Stimulated activated CD4-positive, alpha-beta T cell treated with anti-CD3 and anti-CD28 coated beads, TNF-alpha, amount 100 ng/mL, for 4 hours (primary cell): Measurements from ENCODE around the gene IL7R.

ENCODE experiments used
- DNase-seq, 3 experiments: peaks; one replicate each; pipeline ENCODE4 v3.0.0-alpha.2; 2020; ENCODE audit warnings: low read depth in 3 of 3

The IL7R gene, protein sequence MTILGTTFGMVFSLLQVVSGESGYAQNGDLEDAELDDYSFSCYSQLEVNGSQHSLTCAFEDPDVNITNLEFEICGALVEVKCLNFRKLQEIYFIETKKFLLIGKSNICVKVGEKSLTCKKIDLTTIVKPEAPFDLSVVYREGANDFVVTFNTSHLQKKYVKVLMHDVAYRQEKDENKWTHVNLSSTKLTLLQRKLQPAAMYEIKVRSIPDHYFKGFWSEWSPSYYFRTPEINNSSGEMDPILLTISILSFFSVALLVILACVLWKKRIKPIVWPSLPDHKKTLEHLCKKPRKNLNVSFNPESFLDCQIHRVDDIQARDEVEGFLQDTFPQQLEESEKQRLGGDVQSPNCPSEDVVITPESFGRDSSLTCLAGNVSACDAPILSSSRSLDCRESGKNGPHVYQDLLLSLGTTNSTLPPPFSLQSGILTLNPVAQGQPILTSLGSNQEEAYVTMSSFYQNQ

DNA sequence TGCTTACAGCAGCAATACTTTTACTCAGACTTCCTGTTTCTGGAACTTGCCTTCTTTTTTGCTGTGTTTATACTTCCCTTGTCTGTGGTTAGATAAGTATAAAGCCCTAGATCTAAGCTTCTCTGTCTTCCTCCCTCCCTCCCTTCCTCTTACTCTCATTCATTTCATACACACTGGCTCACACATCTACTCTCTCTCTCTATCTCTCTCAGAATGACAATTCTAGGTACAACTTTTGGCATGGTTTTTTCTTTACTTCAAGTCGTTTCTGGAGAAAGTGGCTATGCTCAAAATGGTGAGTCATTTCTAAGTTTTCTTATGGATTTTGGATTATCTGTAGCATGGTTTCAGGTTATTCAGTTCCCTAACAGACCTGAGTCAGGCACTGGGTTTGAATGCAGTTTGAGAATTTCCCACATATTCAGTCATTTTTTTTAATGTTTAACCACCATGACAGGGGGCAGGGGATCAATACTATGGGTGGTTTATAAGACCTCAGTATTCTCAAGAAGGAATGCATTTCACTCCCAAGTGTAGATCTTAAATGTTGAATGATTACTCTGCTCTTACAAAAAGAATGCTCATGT, at the start of gene IL7R:
TSS of gene IL7R (plus strand) at position 127 of the 587 bp plus-strand sequence. CDS start at position 214, 87 bp downstream.
- no peak for DNase-seq

DNA sequence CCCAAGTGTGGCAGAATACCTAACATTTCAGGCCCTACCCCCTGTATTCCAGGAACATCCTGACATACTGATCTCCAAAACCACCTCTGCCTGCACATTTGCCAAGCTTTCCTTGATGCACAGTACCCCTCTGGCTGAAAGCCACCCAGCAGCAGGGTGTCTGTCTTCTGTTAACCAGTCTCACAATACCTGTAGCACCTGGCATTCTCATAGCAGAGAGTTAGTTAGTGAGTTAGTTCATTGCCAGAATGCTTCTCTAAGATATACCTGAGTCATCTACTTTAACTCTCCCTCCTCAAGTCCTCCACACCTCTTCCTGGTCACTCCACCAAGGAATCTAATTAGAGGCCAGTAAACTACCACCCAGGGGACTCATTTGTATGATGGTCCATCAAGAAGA, 46.1 kb upstream of the IL7R start:
- DNase-seq = no peak

DNA sequence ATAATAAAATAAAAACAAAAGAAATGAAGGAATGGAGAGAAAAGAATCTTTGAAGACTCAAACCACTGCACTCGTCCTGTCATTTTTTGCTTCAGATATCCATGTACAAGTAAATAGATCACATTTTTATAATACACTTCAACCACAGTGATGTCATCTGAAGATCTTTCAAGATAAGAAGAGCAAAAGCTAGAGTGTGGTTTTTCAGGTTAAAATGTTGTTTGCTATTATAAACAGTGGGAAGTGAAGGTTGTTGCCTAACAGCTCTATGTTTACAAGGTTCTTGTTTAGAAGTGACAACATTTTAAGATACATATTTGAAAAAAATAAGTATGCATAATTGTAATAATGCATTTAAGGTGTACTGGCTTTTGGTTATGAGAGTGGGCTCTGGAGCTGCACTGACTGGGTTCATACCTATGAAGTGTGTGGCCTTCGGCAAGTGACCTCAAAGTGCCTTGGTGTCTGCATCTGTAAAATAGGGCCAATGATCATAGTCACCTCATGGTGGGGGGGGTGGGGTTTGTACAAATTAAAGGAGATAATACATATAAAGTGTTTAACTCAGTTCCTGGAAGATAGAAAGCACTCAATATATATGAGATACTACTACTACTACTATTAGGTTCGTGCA, 45.5 kb upstream of the IL7R start:
- no peak for DNase-seq

DNA sequence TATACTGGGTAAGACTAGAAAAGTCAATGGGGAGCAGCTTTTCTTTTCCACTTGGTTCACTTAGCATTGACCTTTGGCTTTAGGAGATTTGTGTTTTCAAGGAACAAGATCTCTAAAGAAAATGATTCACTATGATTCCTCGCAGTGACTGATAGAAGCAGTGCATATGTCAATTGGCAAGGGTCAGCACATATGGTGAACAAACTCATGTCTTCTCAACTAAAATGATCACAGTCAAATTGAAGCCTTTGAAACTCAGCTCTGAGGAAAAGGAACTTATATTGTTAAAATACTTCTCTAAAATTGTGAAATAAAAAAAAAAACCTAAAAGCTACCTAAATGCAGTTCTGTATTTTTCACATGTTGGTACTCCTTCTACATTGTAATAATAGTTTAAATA, 43.2 kb upstream of the IL7R start:
- DNase-seq = no peak

DNA sequence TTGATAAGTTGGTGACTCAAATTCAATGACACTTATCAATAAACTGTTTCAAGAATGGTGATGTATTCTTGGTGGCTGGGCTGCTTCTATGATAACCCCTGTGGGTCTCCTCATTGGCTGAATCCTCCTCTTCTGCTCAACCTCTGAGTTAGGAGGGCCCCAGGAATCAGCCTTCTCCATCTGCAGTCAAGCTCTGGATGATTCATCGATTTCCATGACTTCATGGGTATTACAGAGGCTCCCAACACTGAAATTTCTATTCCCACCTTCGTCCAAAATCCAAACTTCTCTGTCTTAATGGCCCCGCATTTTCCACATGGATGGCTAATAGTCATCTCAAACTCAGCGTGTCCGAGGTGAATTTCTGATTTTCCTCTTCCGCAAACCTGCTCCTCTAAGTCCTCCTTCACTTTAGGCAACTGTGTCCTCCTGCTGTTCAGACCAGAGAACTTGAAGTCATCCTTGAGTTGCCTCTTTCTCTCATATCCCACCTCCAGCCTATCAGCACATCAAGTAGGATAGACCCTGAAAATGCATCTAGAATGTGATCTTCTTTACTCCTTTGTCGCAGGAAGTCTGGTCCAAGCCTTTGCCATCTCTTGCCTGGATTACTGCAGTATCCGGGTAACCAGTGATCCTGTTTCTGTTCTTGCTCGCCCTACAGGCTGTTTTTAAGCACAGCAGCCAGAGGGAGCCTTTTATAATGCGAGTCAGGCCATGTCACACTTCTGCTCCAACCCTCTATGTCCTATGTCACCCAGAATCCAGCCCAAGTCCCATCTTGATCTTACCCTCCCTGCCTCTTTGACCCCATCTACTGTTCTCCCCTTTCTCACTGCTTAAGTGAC, 41.4 kb upstream of the IL7R start:
- no peak for DNase-seq

DNA sequence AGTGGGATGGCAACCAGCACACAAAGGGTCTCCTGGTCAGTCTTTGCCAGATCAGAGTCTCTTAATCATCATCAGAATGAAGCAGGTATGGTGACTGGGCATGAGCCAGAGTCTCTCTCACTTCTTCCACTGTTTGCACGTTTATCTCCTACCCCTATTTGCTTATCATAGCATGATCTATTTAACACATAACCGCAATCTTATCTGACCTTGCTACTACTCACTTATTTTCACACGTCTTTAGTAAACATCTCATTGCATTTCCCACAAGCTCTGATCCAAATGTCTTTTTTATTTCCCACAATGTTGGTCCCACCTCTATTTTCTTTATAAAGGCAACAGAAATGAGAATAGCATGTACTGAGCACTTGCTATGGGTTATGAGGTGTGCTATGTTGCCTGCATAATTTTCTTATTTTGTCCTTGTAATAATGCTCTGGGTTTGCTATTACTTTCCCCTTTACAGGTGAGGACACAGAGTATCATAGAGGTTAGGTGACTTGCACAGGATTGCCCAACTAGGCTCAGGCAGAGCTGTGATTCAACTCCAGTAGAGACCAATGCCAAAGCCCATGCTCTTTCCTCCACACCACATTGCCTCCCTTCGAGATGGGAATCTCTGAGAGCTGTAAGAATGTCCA, 39.7 kb upstream of the IL7R start:
- no peak for DNase-seq

DNA sequence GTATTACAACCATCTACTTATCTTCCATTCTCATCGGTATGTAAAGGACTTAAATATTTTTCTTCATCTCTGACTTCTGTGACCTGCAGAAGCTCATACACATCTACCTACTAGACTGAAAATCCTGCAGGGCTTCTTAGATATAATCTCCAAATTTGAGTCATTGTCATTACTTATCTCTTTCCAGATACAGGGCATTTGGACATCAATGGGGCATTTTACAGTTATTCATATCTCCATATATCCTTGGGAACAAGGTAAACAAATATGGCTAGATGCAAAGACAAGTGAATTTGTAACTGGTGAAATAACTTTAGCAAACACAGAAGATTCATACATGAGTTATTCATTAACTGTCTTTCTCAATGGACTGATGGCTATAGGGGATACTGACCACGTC, 37.7 kb upstream of the IL7R start:
- no peak for DNase-seq

DNA sequence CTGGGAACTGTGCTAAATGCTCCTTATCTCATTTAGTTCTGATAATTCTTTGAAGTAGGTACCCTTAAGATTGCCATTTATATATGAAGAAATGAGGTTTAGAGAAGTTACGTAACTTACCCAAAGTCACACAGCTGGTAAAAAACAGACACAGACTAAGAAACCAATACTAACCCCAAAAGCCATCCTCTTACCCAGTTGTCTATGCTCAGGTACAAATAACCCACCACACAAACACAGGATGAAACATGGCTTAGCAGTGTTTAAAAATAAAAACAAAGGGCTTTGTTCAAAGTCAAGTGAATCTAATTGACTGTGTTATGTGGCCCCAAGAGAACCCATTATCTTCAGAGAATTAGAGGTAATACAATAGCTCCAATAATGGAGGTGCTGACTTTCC, 37.0 kb upstream of the IL7R start:
- no peak for DNase-seq

DNA sequence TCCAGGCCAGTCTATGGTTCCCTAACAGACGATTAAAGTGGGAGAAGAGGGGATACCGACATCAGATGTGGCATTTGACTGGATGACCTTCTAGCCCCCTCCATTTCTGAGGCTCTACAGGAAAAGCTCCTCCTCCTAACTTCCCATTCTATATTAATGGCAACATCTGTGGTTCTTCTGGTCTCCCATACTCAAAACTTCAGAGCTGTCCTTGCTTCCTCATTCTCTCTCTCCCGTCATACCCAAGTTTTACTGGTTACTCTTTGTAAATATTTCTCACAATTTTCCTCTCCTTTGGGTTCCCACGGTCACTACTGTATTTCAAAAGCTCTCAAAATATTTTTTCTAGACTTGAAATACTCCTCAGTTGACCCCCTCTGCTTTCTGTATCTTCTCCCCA, 36.0 kb upstream of the IL7R start:
- no peak for DNase-seq

DNA sequence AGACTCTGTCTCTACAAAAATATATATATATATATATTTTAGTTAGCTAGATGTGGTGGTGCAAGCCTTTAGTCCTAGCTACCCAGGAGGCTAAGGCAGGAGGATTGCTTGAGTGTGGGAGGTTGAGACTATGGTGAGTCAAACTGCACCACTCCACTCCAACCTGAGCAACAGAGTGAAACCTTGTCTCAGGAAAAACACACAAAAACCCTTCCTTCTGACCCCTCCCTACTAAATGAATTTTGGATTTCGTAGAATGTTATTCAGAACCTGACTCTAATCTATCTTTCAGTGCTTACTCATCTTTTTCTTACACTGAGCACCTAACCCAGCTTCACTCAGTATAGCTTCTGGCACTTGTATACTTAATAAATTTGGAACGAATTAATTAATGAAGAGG, 35.2 kb upstream of the IL7R start:
- no peak for DNase-seq

DNA sequence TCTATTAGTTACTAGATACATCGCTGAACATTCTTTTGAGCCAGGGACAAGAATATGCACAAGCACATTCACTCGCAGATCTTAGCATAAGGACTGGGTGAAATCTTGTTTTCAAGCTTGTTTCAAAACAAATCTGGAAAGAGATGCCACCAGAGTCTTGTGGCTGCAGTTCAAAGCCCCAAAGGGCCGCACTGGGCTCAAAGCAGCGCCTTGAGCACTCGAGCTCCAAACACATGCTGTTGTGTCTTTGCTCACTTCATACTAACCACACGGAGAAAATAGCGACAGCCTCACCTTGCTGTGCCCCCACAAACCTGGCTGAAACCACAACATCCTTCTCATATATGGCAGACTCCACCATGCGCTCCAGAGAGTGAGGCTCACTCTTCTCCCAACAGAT, 34.2 kb upstream of the IL7R start:
- DNase-seq = no peak

DNA sequence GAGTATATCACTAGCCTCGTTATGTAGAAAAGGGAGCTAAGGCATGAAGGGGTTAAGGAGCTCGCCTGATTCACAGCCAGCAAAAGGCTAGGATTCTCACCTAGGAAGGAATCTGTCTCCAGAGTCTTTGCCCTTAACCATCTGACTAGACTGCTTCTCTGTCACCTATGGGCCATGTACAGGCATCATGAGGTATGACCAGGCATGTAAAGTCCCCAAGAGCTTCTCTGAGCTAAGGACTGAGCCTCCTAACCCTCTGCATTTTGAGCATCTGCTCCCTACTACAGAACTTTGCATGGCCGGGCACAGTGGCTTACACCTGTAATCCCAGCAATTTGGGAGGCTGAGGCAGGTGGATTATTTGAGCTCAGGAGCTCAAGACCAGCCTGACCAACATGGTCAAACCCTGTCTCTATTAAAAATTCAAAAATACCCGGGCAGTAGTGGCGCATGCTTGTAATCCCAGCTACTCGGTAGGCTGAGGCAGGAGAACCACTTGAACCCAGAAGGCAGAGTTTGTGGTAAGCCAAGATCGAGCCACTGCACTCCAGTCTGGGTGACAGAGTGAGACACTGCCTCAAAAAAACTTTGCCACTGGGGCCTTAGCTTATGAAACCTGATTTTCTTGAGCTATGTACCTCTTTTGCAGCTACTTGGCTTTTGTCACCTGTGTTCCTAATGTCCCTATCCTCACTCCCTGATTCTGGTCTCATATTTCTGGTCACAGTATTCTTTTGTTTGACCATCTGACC, 33.2 kb upstream of the IL7R start:
- no peak for DNase-seq

DNA sequence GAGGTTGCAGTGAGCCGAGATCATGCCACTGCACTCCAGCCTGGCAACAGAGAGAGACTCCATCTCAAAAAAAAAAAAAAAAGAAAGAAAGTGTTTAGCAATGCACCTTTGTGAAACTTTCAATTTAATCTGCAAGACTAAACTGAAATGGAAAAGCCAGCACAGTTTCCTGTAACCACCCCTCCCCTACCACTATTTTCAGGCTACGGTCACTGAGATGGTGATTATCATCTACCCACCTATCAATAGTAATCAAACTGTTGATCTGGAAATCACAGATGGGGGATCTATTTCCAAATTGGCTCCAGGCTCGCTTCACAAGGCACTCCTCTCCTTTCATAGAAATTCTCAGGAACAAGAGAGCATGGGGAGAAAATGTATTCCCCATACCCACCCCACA, 30.6 kb upstream of the IL7R start:
- DNase-seq = no peak

DNA sequence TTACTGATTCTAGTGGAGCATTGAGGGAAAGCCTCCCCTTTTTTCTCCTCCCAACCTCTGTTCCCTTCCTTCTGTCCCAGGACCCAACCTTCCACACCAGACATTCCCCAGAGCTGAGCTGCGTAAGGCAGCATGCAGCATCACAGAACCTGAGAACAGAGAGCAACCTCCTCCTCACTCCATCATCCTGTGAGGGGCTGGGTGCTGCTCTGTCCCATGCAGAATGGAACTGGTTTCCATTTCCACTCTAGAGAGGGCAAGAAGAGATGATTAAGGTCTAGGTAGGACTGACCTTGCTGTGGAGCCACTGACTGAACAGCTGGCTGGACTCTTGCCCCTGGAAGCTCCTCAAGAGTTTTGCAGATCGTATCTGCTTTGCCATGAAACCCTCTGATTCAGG, 30.1 kb upstream of the IL7R start:
- DNase-seq = no peak

DNA sequence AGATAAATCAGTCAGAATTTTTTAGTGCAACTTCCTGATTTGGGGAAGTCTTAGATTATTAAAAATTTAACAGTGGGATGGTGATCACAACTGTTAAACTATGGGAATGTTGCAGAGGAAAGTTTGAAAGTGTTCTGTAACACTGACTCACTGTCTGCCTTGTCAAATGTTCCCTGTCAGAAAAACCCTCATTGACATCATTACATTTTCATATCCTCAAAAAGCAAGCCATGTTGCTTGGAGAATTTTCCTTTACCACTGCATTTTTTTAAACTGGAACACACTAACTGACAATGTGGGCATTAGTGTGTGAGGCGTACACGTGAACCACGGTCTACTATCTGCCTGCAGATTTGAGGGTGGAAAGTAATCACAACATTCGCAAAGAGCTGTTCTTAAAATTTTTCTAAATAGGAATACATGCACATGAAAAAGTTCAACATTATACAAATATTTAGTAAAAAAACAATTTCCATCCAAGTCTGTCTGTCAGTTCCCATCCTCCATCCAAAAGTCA, 28.6 kb upstream of the IL7R start:
- no peak for DNase-seq

DNA sequence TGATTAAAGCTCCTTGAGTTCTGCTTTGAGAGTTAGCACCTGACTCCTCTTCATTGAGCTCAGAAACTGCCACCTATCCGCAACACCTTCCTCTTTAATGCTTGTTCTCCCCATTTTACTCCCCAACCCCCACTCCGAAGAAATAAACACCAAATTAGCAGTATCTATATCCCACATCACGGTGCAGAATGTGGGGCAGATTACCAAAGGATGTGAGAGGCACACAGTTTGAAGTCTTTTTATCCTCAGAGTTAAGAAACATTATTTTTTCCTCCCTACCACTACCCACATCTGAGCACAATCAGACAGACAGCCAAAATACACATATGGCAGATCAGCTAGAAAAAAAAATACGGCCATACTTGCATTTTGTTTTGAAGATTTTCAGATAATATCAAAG, 26.1 kb upstream of the IL7R start:
- DNase-seq = no peak

DNA sequence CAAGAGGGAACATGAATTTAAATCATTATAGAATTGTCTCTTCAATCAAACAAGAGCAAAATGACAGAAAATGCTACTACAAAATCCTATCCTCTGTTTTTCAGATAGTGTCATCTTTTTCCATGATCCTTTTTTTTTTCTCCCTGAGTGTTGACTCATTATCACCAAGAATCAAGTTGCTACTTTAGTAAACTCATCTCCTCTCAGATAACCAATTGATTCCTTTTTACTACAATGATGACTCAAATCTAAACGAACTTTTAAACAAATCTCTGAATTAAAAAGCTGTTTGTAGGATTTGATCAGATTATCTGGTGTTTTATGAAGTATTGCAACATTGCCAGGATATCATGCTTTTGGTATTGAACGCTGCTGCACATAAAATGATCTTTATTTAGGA, 23.9 kb upstream of the IL7R start:
- no peak for DNase-seq

DNA sequence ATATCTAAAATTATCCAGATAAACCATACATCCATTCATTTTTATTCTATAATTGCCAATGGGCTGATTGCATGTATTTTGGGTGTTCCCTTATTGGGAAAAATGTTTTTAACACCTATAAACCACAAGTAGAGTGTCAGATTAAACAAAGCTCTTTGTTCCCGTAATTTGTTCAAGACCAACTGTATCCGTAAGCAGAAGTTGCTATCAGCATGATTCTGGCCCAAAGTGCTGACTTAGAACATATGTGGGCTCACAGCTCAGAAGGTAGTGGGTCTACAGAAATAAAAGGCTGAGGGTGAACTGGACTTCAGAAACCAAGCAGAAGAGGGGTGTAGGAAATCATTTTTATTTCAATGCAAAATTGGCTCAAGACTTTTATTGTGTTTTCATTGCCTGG, 23.5 kb upstream of the IL7R start:
- no peak for DNase-seq

DNA sequence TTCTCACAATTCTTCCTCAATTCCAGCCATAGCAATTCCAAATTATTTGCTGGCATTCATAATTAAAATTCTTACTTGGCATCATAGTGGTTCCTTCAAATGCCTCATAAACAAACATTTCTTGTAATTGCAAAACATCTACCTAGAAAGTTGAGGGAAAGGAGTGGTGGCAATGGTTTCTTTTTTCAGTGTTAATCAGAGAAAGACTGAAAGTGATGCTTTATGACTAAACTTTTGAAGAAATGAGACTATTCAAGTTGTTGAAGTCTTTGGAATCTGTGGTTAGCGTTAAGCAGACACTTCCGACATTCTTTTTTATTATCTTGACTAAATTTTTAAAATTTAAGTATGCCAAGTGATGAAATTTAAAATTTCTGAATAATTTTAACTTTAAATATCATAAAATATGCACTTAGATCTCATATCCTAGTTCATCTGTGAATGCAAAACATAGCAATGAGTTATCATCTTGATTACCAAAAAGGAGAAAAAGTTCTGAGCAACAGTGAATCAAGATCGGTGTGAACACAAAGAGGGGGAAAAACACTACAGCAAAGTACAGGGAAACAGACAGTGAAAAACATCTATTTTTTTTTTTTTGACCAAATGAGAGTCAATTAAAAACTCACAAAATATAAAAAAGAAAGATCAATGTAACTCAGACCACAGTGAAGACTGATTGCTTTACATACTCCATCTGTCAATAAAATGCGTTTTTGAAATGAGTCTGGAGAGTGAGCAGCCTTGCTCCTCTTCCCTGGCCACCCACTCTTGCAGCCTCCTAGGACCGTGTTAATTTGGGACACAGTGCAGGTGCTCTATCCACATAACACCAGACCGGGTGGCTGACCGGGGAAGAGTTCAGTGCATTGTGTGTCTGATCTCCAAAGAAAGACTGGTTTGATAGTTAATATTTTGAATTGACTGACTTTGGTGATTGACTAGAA, 20.6 kb upstream of the IL7R start:
- DNase-seq = no peak
